HL-60 (cell line): Measurements from ENCODE around the gene DGKE.
A peak's percentile ranks its signal among the peaks of the same experiment; 100 is the strongest.

ENCODE experiments used
- DNase-seq, 2 experiments: peaks; one replicate each; pipeline ENCODE4 v3.0.0-alpha.2; 2010 to 2020; ENCODE audit warnings: low read depth in 1 of 2, low spot score in 1 of 2
- H3K27ac ChIP-seq: fragments of 250-450 bp; sonication (Bioruptor Pico); replicated peaks from 2 replicates; pipeline ENCODE4 v1.5.1; 2020; ENCODE audit warnings: mild to moderate bottlenecking, moderate library complexity
- H3K27me3 ChIP-seq: fragments of 250-450 bp; sonication (Bioruptor Pico); 2 replicates; pipeline ENCODE4 v1.5.1; 2021; ENCODE audit warnings: mild to moderate bottlenecking, moderate library complexity; ENCODE audit not compliant: insufficient read depth, poor library complexity, severe bottlenecking
- H3K4me3 ChIP-seq: replicated peaks from 2 replicates; pipeline ENCODE4 v1.5.1; 2011; ENCODE audit warnings: mild to moderate bottlenecking, control low read depth, low read length; ENCODE audit not compliant: insufficient read depth
- CTCF ChIP-seq: IDR thresholded peaks from one replicate; pipeline ENCODE4 v1.5.1; 2011; ENCODE audit warnings: low read length, control low read depth, inconsistent platforms; ENCODE audit not compliant: insufficient read depth
- GABPA ChIP-seq: IDR thresholded peaks from 2 replicates; pipeline ENCODE4 v1.6.1; 2012; ENCODE audit warnings: low read depth
- POLR2AphosphoS5 ChIP-seq: IDR thresholded peaks from 2 replicates; pipeline ENCODE4 v1.6.1; 2012; ENCODE audit warnings: low read depth
- REST ChIP-seq: IDR thresholded peaks from 2 replicates; pipeline ENCODE4 v1.6.1; 2012; ENCODE audit warnings: low read depth; ENCODE audit not compliant: insufficient replicate concordance
- SPI1 ChIP-seq: IDR thresholded peaks from 2 replicates; pipeline ENCODE4 v1.6.1; 2012; ENCODE audit warnings: low read depth, mild to moderate bottlenecking, borderline replicate concordance

DGKE gene

GRCh38 chr17:56786989-56787482 is 46.9 kb upstream of the DGKE start:
- peak; percentile 93 to 97 for DNase-seq
- no peak for TF ChIP-seq REST
- peak; percentile 58; the same call in 1 of the 2 replicates for TF ChIP-seq GABPA
- TF ChIP-seq SPI1: peak; percentile 92
- TF ChIP-seq CTCF: no peak
- peak; percentile 92 for TF ChIP-seq POLR2AphosphoS5
- H3K27ac ChIP-seq: peak overlapping the region; percentile 48
- H3K4me3 ChIP-seq: no peak overlapping the region
- H3K27me3 ChIP-seq: no peaks in the 10 kb centered on the region

DNA sequence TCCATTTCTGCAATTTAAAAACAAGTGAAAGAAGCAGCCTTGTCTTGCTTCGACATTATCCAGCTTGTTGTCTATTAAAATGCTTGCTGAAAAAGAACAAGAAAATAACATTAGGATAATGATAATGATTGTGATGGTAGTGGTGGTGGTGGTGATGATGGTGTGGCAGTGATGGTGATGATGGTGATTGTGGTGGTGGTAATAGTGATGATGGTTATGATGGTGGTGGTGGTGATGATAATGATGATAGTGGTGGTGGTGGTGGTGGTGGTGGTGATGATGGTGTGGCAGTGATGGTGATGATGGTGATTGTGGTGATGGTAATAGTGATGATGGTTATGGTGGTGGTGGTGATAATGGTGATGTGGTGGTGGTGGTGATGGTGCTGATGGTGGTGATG is 41.7 kb upstream of the DGKE start:
- no peak overlapping the region for H3K27ac ChIP-seq
- TF ChIP-seq REST (no peak), CTCF (no peak), GABPA (no peak), SPI1 (no peak), POLR2AphosphoS5 (no peak)
- DNase-seq: no peak
- H3K4me3 ChIP-seq: no peak overlapping the region
- no peaks in the 10 kb centered on the region for H3K27me3 ChIP-seq

DNA sequence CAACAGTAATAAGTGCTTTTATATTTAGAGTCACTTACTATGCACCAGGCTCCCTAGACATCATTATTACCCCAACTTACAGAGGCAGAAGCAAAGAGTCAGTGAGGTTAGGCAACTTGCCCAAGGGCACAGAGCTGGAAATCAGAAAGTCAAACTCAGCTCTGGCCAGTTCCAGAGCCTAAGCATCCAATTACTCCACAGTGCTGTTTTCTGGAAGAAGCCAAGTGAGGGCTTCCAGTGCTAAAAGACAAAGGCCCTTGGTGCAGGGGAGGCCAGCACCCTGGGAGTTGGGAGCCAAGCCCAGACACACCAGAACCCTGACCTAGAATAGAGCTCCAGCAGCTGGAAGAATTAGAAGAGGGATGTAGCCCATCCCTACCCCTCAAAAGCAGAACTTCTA is 40.4 kb upstream of the DGKE start:
- no peak for DNase-seq
- no peak for TF ChIP-seq POLR2AphosphoS5
- TF ChIP-seq GABPA: no peak
- no peak for TF ChIP-seq CTCF
- TF ChIP-seq SPI1: no peak
- no peak for TF ChIP-seq REST

More for the DNA sequence above, 40.4 kb upstream of the DGKE start:
- no peak overlapping the region for H3K4me3 ChIP-seq
- H3K27ac ChIP-seq: no peak overlapping the region
- no peaks in the 10 kb centered on the region for H3K27me3 ChIP-seq
